Activated CD4-positive, alpha-beta T cell treated with anti-CD3 and anti-CD28 coated beads, Interleukin-2, amount 50 U/mL, for 48 hours (primary cell): ENCODE results near the gene NRGN.
A peak's percentile ranks its signal among the peaks of the same experiment; 100 is the strongest.
"Not testable (repeated sequence)": the region's sequence is repeated elsewhere in the genome, so short reads cannot be mapped to it uniquely, and the experiment has no call there.

Source experiments
- DNase-seq, 2 experiments: peaks; one replicate each; pipeline ENCODE4 v3.0.0-alpha.2; 2020

Gene NRGN

DNA sequence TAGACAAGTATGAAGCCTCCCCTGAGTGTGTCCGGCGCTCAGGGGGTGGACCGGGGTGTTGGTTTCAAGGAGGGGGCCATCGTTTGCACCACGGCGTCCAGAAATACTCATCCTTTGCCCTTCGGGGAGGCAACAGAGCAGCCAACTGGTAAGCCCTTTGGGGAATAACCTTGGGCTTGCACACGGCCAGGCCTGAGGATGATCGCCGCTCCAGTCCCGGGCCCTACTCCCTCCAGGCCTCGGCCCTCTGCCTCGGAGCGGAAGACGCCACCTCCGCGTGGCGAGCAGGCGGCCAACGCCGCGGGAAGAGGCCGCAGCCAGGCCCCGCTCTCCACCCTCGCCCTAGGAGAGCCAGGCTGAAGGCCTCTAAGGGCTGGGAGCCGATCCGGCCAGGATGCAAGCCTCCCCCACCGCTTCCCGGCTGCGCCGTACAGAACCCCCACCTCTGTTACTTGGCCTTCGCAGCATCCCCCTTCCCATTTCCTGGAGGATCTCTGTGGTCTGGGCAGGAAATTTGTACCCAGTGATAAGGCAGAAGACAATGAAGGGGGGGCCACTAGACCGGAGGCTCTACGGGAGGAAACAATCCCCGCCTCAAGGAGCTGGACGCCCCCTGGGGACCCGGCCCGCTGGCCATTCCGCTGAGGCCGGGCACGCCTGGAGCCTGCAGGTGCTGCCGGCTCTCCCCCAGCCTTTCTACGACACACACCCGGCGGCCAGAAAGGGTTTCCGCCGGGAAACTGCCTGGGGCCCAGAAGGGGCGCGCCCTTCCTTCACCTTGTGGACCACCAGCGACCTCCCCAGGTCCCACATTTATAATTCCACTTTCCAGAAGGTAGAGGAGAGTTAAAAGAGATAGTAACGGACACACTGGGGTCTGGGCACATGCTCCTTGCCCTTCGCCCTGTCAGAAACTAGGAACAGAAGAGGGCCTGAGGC is 19.8 kb downstream of the NRGN start:
- no peak for DNase-seq

DNA sequence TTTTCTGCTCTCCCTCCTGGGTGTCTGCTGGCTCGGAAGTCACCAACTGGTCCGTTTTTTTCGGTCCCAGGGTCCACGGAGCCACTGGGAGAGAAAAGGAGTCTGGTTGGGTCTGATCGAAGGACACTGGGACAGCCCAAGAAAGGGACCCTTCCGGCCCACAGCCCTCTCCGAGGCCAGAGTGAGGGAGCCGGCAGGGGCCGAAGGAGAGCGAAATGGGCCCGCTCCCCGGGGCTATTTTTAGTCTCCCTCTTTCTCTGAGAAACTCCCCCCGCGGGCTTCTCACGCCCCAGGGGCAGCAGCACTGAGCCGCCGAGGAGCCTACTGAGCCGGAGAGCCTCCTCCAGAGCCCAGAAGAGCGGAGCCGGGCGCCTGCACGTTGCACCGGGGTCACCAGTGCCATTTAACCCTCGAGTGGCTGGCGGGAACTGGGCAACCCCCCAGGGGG is 20.5 kb downstream of the NRGN start:
- DNase-seq, result no peak

DNA sequence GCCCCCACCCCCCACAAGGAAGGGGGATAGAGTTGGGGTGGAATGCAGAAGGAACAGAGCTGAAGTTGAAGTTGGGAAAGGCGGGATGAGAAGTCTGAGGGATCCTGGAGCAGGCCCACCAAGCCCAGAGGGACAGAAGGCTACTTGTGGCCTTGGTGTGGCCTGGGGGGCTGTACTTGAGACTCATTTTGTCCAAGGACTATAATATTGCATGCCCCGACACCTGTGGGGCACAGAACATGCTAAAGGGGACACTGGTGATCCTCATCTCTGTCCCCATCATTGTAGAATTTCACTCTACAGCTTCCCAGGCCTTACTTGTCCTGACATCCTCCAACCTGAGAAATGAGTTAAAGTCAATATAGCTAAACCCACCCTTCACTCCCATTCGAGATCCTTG is 21.1 kb downstream of the NRGN start:
- no peak for DNase-seq

DNA sequence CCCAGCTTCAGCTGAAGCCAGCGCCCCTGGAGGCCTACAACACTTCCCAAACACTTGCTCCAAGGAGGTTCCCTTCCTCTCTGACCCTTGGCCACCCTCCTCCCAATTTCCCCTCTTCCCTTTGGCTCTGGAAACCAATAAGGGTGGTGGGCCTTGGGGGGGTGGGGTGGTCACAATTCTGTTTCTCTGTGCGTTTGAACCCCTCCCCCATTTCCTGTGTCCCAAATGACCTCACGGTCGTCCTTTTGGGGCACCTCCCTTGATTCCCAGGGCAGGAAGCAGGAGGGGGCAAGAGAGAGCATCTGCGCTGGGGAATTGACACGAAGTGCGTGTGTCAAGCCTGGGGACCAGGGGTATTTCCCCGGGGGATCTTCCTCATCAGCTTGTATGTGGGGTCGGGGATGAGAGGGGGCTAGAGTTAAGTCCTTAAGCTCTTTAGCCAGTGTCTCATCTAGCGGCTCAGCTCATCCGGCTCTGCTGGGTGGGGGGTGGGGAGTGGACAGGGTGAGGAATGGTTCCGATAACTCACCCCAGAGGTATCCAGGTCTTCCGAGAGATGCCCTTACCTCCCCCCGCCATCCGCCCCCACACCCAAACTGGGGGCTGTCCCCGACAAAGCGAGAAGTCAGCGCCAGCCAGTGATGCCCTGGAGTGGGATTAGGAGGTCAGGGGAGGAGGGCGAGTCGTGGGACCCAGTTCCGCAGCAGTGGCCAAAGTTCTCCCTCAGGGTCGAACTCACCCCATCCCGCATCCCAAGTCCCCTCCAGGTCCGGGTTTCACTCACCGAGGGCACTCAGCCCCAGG is 21.8 kb downstream of the NRGN start:
- DNase-seq, result no peak

DNA sequence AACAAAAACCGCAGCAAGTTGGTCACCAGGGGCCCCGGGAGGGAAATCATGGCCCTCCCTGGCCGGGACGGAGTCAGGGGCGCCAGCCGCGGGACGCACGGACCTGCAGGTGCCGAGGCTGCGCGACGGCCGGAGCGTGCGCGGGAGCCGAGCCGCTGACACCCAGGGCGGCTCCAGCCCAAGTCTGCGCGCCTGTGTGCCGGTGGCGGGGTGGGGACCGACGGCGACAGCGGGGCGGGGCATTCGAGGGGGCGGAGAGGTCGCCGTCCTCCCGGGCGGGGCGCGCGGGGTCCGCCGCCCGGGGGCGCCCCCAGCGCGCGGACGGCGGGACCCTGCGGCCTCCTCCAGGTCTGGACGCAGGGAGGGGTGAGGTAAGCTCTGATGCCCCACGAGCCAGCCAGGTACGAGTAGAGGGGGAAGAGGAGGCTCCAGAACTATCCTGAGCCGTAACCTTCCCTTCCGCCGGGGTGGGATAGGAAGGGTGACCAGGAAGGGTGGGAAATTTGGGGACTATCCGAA is 22.4 kb downstream of the NRGN start, which contains the start of gene ESAM:
Gene ESAM (minus strand): TSS at position 186 of the 519 bp plus-strand sequence. CDS start 136 bp downstream, at position 50.
- peak; percentile 68 to 74 for DNase-seq

DNA sequence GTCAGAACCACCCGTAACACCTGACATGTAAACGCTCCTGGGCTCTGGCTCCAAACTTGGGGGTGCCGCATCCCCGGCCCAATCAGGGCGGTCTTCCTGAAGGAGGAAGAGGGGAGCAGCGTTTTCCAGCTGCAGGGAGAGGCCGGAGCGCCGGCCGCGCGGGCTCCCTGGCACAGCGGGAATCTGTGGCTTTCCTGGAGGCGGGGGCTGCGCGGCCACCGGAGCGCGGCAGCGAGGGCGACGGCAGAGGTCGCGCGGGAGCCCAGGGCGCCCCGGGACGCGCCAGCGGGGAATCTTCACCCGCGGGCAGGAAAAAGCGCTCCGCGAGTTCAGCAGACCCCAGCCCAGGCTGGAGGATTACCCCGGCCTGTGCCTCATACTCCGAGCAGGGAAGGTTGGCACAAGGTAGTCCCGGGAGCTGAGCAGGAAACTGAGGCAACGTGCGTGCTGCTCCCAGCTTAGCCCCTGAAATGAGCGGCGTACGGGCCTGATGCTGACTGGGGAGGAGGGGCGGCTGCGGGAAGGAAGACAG is 22.9 kb downstream of the NRGN start:
- DNase-seq, result no peak

DNA sequence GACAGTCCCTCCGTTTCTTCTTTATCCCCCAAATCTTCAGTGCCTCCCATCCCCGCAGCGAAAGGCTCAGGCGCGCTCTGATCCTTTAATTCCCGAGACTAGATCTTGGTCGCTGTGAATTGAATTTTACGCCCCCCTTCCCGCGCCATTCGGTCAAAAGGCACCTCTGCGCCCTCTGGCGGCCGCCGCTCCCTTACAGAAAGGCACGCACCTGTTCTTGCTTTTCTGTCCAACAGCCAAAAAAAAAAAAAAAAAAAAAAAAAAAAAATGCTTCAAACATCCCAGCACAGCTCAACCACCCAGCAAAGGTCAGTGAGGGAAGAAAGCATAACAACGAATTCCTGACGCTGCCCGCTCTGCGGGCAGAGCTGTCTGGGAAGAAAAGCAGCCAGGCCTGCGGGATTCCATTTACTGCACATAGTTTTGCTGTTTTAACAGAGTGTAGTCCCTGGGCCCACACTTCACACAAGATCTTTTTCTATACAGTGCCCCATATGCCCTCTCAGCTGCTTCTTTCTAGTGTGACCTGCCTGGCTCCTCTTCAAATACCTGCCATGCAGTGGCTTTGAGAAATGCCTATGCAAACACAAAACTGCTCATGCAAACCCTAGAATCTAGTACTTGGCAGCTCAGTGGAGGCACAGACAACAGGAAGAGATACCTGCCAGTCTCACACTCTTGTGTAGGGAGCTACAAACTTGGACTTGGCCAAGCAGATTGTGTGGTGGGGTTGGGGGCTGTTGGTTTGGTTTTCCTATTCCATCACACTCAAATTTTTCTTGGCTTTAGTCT is 23.6 kb downstream of the NRGN start:
- peak; percentile 89 to 91 for DNase-seq

DNA sequence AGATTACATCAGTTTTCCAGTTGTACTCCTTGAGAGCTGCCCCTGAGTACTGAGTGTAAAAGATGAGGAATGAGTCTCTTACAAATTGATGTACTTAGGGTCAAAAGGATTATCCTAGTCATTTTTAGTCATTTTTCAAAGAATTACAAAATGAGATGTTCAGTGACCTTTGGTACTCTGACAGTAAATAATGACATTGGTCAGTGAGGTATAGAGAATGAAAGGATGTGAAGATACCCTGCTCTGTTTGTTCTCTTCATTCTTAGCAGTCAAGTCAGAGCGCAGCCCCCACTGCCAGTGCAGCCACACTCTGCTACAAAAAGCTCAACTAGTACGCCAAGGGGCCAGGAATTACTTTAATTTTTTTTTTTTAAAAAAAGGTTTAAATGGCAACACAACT is 26.4 kb downstream of the NRGN start:
- no peak for DNase-seq

DNA sequence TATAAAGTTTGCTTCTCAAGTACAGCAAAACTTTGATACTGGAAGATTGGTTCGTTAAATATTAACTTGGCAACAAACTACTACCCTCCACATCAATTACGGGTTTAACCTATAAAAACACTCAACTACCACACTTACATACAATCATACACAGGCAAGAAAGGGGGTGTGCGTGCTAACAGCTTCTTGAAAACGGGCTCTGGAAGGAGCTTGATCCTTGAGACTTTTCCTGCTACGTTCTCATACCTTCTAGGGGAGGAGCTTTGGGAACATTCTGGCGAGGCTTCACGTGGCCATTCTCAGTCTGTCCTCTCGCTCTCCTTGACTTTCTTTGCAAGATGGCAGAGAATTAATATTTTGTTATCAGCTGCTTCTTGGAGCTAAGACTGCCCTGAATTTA is 29.2 kb downstream of the NRGN start:
- no peak for DNase-seq

DNA sequence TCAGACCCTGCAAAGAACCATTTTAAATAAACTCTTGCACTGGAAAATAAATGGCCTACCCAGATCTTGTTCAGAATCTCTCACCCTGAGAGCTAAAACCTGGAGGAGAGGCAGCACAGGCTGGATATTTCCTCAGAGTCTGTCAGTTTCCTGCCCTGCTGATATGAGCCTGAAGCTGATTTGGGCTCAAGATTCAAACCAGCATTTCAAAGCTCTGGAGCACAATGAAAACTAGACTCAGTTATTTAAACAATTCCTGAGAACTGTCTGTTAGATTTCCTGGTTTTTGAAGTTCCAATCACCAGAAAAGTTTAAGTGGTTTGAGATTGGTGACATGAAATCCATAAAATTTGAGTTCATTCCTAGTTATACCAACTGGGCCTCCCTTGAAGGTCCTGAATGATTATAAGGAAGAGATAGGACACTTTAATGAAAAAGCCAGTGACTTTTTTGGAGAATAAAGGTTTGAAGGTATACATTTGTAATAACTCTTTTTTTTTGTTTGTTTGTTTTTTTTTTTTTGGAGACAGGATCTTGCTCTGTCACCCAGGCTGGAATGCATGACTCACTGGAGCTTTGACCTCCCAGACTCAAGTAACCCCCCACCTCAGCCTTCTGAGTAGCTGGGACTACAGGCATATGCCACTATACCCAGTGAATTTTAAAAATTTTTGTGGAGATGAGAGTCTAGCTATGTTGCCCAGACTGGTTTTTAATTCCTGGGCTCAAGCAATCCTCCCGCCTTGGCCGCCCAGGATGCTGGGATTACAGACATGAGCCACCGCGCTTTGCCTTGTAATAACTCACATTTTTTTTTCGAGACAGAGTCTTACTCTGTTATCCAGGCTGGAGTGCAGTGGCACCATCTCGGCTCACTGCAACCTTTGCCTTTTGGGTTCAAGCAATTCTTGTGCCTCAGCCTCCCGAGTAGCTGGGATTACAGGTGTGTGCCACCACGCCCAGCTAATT is 30.3 kb downstream of the NRGN start:
- no peak for DNase-seq

DNA sequence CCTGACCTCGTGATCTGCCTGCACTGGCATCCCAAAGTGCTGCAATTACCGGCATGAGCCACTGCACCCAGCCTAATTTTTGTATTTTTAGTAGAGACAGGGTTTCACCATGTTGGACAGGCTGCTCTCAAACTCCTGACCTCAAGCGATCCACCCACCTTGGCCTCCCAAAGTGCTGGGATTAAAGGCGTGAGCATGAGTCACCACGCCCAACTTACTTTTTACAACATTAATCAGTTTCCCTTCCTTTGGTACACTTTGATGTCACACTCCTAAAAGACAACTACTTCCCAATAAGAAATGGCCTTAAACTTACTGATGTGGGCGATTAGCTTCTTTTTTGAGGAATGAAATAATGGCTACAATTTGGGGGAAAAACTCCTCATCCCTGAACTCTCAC is 31.2 kb downstream of the NRGN start:
- DNase-seq, result not testable (repeated sequence)

DNA sequence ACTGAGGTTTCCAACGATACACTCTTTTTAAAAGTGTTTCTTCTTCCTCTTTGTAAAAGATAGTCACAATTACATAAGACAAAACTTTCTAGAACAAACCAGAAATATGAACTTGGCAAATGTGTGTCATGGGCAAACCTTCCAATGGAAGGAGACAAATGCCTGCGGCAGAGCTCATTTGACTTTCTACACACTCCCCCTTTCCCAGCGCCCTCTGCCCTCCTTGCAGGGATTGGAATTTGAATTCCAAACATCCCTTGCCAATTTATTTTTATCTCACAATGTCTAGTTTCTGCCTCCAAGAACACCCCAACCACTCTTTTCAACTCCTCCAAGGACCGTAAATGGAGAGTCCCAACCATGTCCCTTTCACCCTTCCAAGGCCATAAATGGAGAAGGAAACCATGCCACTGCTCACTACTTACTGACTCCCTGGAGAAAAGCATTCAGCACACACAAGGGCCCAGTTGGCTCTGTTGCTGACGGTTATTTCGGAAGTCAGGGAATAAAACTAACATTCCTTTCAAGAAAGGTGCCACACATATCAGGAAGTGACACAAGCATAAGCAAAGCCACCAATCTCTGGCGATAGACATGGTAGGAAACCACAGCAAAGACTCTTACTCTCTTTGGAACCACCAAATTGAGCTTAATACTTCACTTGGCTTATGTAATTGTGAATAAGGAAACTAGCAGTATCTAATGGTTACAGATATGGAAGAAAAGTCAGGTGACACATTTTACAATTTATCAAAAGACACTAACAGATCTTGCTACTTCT is 37.3 kb downstream of the NRGN start:
- no peak for DNase-seq

DNA sequence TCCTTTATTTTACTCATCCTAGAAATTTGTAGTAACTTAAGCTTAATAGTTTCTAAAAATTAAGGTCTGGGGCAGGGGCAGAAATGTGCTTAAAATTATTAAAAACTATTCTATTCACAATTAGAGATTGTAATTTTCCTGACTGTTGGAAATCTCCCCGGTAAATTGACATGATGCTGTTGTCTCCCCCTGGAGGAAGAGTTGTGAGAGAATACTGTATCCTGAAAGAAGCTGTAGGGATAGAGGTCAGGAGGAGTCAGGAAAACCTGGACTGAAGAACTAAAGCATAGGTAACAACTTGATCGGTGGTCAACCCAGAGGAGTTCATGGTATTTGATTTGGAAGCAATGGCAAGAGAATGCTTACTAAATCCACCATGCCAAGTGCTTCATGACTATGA is 38.5 kb downstream of the NRGN start:
- DNase-seq, result no peak

DNA sequence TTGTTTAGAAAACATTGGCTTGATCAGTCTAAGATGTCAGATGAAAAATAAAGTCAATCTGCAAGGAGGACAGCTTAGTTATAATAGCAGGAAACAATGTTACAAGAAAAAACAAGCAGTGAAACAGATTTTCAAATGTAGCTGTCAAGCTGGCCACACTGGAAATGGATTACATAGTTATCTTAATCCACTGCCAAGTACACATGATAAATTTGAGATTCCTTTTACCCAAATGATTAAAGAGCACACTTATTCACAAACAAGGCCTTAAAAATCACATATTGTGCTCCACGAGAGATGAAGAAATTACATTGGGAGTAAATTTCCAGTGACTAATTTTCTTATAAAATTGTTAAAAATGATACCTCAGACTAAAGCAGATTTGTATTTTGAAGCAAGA is 39.8 kb downstream of the NRGN start:
- DNase-seq, result no peak

DNA sequence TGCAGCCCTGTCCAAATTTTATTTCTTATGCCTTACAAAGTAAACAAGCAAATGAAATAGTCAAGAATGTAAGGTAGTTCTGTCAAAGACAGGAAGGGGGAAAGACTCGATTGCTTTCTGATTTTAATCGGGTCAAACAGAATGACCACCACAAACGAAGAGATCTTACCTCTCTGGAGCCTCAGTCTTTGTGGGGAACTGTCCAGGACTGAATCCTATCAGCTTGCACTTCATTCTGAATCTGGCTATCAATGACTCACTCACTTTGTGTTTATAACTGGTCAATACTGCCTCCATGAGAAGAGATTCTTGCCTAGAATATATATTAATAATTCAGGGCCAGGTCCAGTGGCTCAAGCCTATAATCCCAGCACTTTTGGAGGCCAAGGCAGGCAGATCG is 43.3 kb downstream of the NRGN start:
- DNase-seq, result no peak

DNA sequence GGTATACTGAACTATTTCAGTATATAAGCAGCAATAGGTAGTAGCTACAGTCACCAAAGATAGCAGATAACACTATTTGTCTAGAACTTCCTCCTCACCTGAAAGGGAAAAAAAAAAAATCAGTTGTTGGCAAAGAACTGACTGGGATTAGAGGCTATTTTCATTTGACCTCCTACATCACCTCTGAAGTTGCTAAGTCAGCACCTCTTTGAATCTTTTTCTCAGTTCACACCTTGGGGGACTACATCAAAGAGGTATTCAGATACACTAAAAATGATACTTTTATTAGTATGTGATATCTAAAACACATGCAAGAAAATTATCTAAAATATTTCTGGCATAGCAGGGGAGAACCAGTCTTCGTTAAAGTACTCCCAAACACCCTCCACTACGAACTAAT is 44.3 kb downstream of the NRGN start:
- no peak for DNase-seq

DNA sequence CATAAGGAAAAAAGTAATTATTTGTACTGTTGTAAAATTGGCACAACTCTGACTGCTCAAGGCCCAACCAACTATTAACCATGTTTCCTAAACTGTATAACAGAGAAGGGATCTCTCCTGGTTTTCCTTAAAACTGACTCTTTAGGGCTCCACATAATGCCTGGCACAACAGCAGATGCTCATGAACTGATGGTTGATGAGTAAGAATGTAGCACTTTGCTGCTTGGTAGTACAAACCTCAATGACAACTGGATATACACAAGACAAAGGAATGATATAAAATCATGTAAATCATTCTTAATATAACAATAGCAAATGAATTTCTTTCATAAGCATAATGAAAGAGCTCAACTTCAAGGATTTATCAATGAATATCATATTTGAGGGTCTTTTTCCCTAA is 48.8 kb downstream of the NRGN start:
- DNase-seq, result no peak

DNA sequence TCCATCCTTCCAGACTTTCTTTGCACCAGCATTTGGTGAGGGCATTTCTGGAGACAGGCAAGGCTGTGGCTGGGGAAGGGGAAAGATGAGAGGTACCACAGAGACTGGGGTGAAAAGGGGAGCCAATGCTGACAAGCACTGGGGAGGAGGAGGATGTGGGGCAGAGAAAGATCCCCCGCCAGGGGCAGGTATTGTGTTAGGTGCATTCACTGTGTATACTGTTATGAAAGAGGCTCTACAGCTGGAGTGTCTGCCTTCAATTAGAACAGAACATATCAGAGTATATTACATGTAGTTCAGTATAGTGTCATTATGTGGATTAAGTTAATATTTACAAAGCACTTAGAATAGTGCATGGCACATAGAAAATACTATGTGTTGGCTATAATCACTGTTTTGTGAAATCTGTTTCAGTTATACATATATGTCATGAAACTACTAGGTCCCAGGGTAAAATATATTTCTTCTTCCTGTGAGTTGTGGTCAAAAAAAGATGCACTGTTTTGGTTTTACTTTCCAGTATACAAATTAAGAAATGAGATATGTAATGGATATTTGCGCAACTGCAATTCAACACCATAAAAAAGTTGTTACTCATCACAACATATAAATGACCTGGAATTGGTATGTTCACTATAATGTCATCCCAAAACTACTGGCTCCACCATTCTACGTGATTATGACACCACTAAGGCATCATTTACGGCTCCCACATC is 52.0 kb downstream of the NRGN start:
- no peak for DNase-seq

DNA sequence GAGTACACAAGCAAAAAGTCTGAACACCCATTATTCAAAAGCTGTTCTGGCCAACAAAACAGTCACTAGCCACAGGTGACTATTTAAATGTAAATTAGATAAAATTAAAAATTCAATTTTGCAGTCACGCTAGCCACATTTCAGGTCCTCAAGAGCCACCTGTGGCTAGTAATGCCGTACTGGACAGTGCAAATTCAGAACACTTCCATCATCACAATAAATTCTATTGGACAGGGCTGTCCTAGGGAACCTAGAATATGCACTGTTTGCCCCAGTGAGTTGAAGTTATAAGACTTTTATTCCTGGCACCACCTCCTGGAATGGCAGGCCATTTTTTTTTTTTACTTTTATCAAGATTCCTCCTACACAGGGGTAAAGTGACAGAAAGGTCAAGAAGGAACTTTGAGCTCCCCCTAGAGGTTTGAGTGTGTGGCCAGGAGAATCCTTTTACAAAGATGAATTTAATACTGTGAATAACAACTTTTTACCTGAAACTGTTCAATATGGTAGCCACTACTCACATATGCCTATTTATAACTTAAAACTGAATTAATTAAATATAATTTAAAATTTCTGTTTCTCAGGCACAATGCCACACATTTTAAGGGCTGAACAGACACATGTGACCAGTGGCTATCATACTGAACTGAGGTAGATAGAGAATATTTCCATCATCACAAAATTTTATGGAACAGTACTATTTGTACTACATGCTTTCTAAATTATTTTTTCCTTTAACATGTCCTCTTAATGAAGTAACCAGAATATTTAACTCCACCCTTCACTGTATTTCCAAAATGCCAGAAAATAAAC is 53.9 kb downstream of the NRGN start:
- peak in 1 of 2 experiments; percentile 18 for DNase-seq
